GM21723 (cell line): ENCODE data around the gene CRACR2A.

Experiments
- ATAC-seq: cut with Tn5 transposase; IDR thresholded peaks from one replicate; pipeline ENCODE4 v1.9.1; 2021; ENCODE audit warnings: mild to moderate bottlenecking, moderate library complexity; ENCODE audit not compliant: unreplicated experiment

The CRACR2A gene

DNA sequence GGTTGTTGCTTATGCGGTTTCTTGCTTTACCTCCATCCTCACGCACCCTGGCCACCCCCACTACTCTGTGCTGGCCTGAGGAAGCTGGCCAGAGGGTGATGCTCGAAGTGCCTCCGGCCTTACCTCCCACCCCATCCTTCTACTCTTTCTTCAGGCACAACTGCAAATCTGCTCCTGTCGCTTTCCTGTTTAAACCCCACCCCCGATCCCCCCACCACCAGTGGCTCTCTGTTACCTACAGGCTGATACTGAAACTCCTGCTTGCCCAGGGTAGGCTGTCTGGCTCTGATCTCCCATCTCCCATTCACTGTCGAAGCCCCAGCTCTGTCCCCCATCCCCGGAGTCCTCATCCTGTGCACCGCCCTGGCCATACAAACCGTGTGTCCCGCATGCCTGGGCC is 150.4 kb downstream of the CRACR2A start:
- no peak for ATAC-seq

DNA sequence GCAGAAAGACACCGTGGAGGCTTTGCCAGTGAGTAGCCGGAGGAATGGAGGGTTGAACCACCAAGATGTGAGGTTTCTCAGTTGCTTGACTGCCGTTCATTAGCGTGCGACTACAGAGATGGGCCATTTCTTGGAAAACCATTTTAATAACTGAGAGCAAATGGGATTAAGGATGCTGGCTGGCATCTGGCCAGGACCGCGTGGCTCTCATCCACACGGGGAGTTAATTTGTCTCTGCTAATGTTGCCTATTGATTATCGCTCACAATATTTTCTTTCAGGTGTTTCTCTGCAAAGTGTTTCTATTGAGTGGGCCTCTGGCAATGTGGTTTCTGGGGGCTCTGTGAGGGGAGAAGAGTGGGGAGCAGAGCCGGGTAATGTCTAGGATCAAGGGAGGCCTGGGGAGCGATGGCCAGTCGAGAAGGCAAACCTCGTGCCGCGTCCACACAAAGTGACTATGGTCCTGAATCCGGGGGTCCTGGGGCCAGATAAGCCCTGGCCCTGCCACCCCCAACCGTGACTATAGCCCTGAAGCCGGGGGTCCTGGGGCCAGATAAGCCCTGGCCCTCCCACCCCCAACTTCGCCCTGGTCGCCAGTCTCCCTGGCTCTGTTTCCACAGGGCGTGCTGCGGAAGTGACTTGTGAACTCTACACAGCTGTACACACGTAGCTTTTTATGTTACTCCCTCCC is 151.3 kb downstream of the CRACR2A start:
- no peak for ATAC-seq

- ATAC-seq, result no peak
Measured at GRCh38 chr12:3600951-3601350, 152.0 kb downstream of the CRACR2A start.

DNA sequence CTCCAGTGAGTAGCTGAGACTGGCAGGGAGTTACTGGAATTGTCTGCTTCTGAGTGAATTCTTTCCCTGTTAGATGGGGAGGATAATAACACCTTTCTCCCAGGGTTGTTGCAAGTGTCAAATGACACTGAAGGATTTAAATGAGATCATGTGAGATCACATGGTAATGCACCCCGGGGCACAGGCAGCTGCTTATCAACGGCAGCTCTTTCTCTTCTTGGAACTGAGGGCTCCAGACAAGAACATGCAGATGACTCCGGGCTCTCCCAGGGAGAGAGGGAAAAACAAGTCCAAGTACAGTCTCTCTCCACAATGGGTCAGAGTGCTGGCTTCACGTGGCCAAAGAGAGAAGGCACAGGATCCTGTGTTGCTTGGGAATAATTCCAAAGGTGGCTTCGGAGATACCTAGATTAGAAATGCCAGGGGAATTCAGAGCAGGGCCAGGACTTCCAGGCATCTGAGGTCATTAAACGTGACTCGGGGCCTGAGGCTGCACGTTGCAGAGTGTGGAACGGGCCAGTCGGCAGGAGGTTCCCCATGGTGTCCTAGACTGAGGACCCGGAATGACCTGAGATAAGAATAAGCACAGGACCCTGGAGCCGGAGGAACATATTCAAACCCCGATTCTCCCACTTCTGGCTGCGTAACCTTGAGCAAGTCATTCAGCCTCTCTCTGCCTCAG is 152.7 kb downstream of the CRACR2A start:
- ATAC-seq, result no peak

GRCh38 chr12:3598896-3599860 is 153.7 kb downstream of the CRACR2A start:
- ATAC-seq, result no peak

DNA sequence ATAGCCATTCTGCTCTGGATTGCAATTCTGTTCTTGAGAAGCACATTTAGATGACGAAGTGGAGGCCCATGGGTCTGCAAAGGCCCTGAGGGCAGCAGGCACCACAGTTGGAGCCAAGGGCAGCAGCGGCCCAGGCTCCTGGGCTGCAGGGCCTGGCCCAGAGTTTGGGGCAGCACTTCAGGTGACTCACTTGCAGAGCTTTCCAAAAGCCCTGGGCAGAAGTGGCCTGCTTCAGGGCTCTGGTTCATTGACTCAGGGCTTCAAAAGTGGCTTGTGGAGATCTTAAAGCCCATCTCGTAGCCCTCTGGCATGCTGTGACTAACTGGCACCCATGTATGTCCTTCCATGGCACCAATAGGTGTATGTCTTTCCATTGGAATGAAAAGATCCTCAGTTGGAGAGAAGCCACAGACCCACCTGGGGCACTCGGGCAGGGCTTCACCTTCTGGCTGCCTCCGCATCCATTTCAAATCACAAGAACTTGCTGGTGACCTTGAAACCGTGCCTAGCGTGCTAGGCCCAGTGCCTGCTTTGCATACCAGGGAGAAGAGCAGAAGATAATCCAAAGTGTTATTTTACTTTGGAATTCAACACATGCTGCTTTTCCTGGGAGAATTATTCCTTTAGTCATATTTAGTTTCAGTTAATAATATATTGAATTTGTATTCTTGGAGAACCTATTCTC is 155.2 kb downstream of the CRACR2A start:
- ATAC-seq, result no peak

GRCh38 chr12:3596703-3597415 is 156.1 kb downstream of the CRACR2A start:
- no peak for ATAC-seq

DNA sequence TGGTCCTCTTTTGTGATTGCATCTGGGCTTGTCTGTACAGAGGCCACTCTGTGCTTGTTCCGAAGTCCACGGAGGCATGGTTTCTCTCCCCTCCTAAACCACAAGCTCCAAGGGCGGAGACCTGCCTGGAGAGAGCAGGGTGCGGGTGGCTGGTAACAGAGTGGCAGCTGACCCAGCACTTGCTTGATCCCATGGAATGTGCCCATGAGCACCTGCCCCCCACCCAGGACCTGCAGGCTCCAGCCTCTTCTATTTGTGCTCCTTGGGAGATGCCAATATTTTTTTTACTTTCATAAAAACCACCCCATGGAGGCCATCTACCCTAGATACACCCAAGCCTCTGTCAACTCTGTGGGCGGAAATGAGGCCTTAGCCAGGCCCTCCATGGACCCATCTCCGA is 157.2 kb downstream of the CRACR2A start:
- no peak for ATAC-seq

- no peak for ATAC-seq
Measured at GRCh38 chr12:3594966-3595365, 157.9 kb downstream of the CRACR2A start.

GRCh38 chr12:3593906-3594483 is 158.9 kb downstream of the CRACR2A start:
- ATAC-seq, result no peak

DNA sequence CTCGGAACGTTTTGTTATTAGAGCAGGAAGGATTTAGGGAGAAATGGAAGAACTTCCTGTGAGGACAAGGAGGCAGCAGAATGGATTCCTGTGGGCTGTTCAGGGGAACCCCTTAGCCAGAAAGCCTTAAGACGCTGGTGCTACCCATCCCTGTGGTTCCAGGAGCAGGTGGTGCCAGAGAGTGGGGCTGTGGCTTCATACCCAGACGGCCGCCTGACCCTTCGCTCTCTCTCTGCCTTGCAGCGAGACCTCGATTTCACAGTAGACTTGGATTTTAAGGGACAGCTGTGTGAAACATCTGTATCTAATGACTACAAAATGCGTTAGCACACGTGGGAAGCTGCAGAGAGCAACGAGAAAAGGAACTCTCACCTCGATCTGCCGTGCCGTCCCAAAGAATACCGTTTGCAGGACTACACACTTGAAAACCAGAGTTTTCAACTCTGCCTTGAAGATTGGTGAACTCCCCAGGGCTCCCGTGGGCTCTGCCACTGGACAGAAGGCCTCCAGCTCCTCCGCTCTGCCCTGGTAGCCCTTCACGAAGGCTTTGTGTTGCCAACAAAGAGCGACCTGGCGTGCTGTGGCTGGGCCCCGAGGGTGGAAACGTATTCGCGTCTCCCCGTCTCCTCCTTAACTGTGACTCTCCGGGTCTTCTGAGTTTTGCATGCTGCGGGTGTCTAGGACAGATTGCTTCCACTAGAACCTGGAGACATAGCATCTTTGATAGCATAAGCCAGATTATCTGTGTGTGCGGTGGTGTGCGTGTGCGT is 159.9 kb downstream of the CRACR2A start:
- ATAC-seq, result no peak

GRCh38 chr12:3589745-3590144 is 163.2 kb downstream of the CRACR2A start:
- no peak for ATAC-seq

GRCh38 chr12:3587402-3588013 is 165.4 kb downstream of the CRACR2A start:
- ATAC-seq, result no peak

DNA sequence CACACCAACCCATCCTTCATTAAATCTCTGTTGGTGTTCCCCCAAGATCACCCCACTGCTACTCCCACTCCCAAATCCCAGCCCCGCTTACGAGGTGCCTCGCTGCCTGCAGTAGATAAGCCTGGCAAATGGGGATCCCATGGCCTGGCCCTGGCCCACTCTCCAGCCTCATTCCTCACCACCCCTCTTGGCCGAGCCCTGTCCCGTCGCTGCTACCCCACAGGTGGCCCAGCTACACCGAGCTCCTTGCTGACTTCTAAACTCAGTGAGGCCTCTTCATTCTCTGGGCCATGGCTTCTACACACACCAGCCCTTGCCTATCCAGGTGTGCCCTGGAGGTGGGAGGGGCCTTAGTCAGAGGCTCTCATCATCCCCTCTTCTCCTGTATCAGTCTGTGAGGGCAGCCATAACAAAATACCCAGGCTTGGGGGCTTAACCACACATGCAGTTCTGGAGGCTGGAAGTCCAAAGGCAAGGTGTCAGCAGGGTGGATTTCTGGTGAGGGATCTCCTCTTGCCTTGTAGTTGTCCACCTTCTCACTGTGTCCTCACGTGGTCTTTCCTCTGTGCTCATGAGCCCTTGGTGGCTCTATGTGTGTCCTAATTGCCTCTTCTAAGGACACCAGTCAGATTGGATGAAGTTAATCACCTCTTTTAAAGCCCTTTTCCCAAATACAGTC is 169.1 kb downstream of the CRACR2A start:
- ATAC-seq, result no peak

- no peak for ATAC-seq
Measured at GRCh38 chr12:3580094-3580749, 172.7 kb downstream of the CRACR2A start.

GRCh38 chr12:3579446-3580093 is 173.3 kb downstream of the CRACR2A start:
- no peak for ATAC-seq

GRCh38 chr12:3578557-3578956 is 174.4 kb downstream of the CRACR2A start:
- ATAC-seq, result no peak
